NCI-H187 treated with DMSO at 0.1 percent for 48 hours (cell line): Measurements from ENCODE around the gene MUC3A.

ENCODE experiments used
- DNase-seq: peaks from one replicate; lab custom pipeline; 2025; lab: John Stamatoyannopoulos, UW

The MUC3A gene

GRCh38 chr7:100946111-100946510 is 3.2 kb upstream of the MUC3A start:
- DNase-seq, result no peak

GRCh38 chr7:100946766-100947365 is 2.5 kb upstream of the MUC3A start:
- DNase-seq, result no peak

- DNase-seq, result no peak
Measured at GRCh38 chr7:100947792-100948191, 1.5 kb upstream of the MUC3A start.

GRCh38 chr7:100949933-100950443 is 654 bp downstream of the MUC3A start:
- no peak for DNase-seq

- DNase-seq, result no peak
Measured at GRCh38 chr7:100951172-100951571, 1.8 kb downstream of the MUC3A start.

GRCh38 chr7:100951888-100952560 is 2.7 kb downstream of the MUC3A start:
- DNase-seq, result no peak

GRCh38 chr7:100952641-100953040 is 3.3 kb downstream of the MUC3A start:
- no peak for DNase-seq

GRCh38 chr7:100957832-100958421 is 8.6 kb downstream of the MUC3A start:
- no peak for DNase-seq

GRCh38 chr7:100959894-100960293 is 10.6 kb downstream of the MUC3A start:
- no peak for DNase-seq

GRCh38 chr7:100962537-100962936 is 13.2 kb downstream of the MUC3A start:
- no peak for DNase-seq

GRCh38 chr7:100963386-100963785 is 14.1 kb downstream of the MUC3A start:
- no peak for DNase-seq

GRCh38 chr7:100963874-100964273 is 14.5 kb downstream of the MUC3A start:
- DNase-seq, result no peak

- no peak for DNase-seq
Measured at GRCh38 chr7:100964630-100965029, 15.3 kb downstream of the MUC3A start.

GRCh38 chr7:100965045-100965722 is 15.8 kb downstream of the MUC3A start:
- DNase-seq, result no peak

GRCh38 chr7:100965723-100966541 is 16.6 kb downstream of the MUC3A start:
- no peak for DNase-seq

GRCh38 chr7:100966542-100967291 is 17.4 kb downstream of the MUC3A start:
- DNase-seq, result no peak

GRCh38 chr7:100967292-100967863 is 18.0 kb downstream of the MUC3A start:
- no peak for DNase-seq

GRCh38 chr7:100968031-100968430 is 18.7 kb downstream of the MUC3A start:
- no peak for DNase-seq

- no peak for DNase-seq
Measured at GRCh38 chr7:100968650-100969049, 19.3 kb downstream of the MUC3A start.

GRCh38 chr7:100969066-100969615 is 19.8 kb downstream of the MUC3A start, which contains the start of gene MUC12:
MUC12 (plus strand) TSS chr7:100969565; CDS start chr7:100969623, 58 bp downstream.
- DNase-seq, result no peak
